Panc1 (cell line): Measurements from ENCODE around the gene NTRK1. TPM values are rescaled to one million over a fixed set of nuclear protein-coding genes. Genes with fewer than 3 reads are reported as not detected.

Experiments used
- ATAC-seq: fragments of 200-7000 bp; cut with Tn5 transposase; 2 replicates; pipeline ENCODE4 v1.9.1; 2020; ENCODE audit warnings: mild to moderate bottlenecking, moderate library complexity
- BruUV-seq: library from RNA; stranded (reverse); fragments of 400-500 nt; replicated peaks from 2 replicates; lab custom pipeline; 2021; lab: Mats Ljungman, UMichigan
- CTCF ChIA-PET: fragments of 300-600 bp; sonication (Branson Sonifier 250); formaldehyde crosslinking; loops from one replicate; lab custom pipeline; 2022; ENCODE audit warnings: antibody characterized with exemption; lab: Charles Lee
- POLR2A ChIA-PET: fragments of 300-600 bp; sonication (Branson Sonifier 250); formaldehyde crosslinking; loops from one replicate; lab custom pipeline; 2022; ENCODE audit warnings: antibody characterized with exemption; lab: Charles Lee
- DNase-seq: peaks from one replicate; pipeline ENCODE4 v3.0.0-alpha.2; 2010; ENCODE audit warnings: low read depth, low spot score
- H3K27ac ChIP-seq: 2 replicates; pipeline ENCODE4 v1.5.1; 2011; ENCODE audit warnings: mild to moderate bottlenecking, low read length, inconsistent platforms
- H3K27me3 ChIP-seq: fragments of 200-500 bp; sonication (Bioruptor generic); 2 replicates; pipeline ENCODE4 v1.6.0; 2014; ENCODE audit warnings: low read length, inconsistent platforms; ENCODE audit not compliant: control insufficient read depth, insufficient read depth
- H3K36me3 ChIP-seq: fragments of 200-500 bp; sonication (Bioruptor generic); 2 replicates; pipeline ENCODE4 v1.5.1; 2014; ENCODE audit warnings: inconsistent platforms, mild to moderate bottlenecking, low read length, moderate library complexity; ENCODE audit not compliant: control insufficient read depth, insufficient read depth
- H3K4me1 ChIP-seq: 2 replicates; pipeline ENCODE4 v1.5.1; 2011; ENCODE audit warnings: inconsistent platforms, mild to moderate bottlenecking, low read length, moderate library complexity; ENCODE audit not compliant: control insufficient read depth, insufficient read depth
- H3K4me3 ChIP-seq, 2 experiments: 2 replicates each; pipeline ENCODE4 v1.5.1; 2011 to 2012; ENCODE audit warnings: low read depth in 2 of 2, low read length in 2 of 2, mild to moderate bottlenecking in 2 of 2, inconsistent platforms in 1 of 2, moderate library complexity in 1 of 2
- H3K9me3 ChIP-seq: fragments of 200-500 bp; sonication (Bioruptor generic); 2 replicates; pipeline ENCODE4 v1.5.1; 2014; ENCODE audit warnings: low read depth, mild to moderate bottlenecking, inconsistent platforms, low read length, moderate library complexity; ENCODE audit not compliant: control insufficient read depth, insufficient read depth
- POLR2AphosphoS5 ChIP-seq: IDR thresholded peaks from 2 replicates; pipeline ENCODE4 v1.6.1; 2012; ENCODE audit warnings: mild to moderate bottlenecking, low read depth, low read length, moderate library complexity
- SIN3A ChIP-seq: IDR thresholded peaks from 2 replicates; pipeline ENCODE4 v1.6.1; 2012; ENCODE audit warnings: low read depth, mild to moderate bottlenecking, low read length, moderate library complexity, borderline replicate concordance; ENCODE audit not compliant: insufficient read depth
- TCF7L2 ChIP-seq: IDR thresholded peaks from 2 replicates; pipeline ENCODE4 v1.6.1; 2011; ENCODE audit warnings: mild to moderate bottlenecking, low read depth, low read length, inconsistent platforms
- in situ Hi-C: cut with HindIII; loops from 2 replicates; pipeline ENCODE4 v1.10.0; 2016; ENCODE audit warnings: low sequenced_read_pairs, low pct_unique_long_range_greater_than_20kb
- intact Hi-C: fragments of 100-400 bp; cut with micrococcal nuclease; formaldehyde crosslinking; loops from one replicate; pipeline ENCODE4 v1.10.0; 2022; ENCODE audit not compliant: unreplicated experiment
- total RNA-seq: library from RNA; stranded (reverse); gene quantifications from one replicate; pipeline ENCODE4 v1.2.1, GENCODE V29; 2021; ENCODE audit not compliant: unreplicated experiment
- TF ChIP-seq, protein P1 (sequence below): fragments of 450-650 bp; IDR thresholded peaks from 2 replicates; pipeline ENCODE4 v1.5.1; 2017; ENCODE audit warnings: mild to moderate bottlenecking
- TF ChIP-seq, protein P2 (sequence below), 2 experiments: IDR thresholded peaks; 2 replicates each; pipeline ENCODE4 v1.6.1; 2011 to 2012; ENCODE audit warnings: low read depth in 2 of 2, control low read depth in 1 of 2, low read length in 1 of 2, mild to moderate bottlenecking in 1 of 2, moderate library complexity in 1 of 2; ENCODE audit not compliant: insufficient read depth in 1 of 2

Gene NTRK1
- total RNA-seq, 1 experiment from 2014 or later, result 0.21 TPM

DNA sequence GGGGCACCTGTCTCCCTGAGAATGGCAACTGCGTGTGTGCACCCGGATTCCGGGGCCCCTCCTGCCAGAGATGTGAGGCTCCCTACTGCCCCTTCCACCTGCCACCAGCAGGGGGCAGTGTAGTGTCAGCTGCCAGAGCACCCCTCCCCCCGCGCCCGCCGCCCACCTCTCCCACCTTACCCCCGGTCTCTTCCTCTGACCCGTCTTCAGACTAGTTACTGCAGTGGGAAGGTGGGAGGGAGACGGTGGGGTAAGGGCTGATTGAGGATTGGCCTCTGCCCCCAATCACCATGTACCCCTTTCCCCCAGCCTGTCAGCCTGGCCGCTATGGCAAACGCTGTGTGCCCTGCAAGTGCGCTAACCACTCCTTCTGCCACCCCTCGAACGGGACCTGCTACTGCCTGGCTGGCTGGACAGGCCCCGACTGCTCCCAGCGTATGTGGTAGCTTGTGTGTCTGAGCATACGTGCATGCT, 49.7 kb downstream of the NTRK1 start:
- H3K36me3 ChIP-seq, result no peaks in the 10 kb centered on the region
- H3K27me3 ChIP-seq, result no peaks in the 10 kb centered on the region
- CTCF ChIA-PET, result interaction anchor here (1.0 kb wide), 1 partner anchor 194 kb away, joined by 3 read pairs; no protein-coding TSS in a partner anchor
- H3K4me3 ChIP-seq, result no peak overlapping the region
- peaks cover 11% of the 10 kb centered on the region for H3K4me1 ChIP-seq
- no peak overlapping the region for H3K27ac ChIP-seq
- no peak for TF ChIP-seq TCF7L2
- TF ChIP-seq, protein P1, sequence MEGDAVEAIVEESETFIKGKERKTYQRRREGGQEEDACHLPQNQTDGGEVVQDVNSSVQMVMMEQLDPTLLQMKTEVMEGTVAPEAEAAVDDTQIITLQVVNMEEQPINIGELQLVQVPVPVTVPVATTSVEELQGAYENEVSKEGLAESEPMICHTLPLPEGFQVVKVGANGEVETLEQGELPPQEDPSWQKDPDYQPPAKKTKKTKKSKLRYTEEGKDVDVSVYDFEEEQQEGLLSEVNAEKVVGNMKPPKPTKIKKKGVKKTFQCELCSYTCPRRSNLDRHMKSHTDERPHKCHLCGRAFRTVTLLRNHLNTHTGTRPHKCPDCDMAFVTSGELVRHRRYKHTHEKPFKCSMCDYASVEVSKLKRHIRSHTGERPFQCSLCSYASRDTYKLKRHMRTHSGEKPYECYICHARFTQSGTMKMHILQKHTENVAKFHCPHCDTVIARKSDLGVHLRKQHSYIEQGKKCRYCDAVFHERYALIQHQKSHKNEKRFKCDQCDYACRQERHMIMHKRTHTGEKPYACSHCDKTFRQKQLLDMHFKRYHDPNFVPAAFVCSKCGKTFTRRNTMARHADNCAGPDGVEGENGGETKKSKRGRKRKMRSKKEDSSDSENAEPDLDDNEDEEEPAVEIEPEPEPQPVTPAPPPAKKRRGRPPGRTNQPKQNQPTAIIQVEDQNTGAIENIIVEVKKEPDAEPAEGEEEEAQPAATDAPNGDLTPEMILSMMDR, result peak; percentile 97
- TF ChIP-seq POLR2AphosphoS5, result no peak
- in situ Hi-C loops (no loop called here), intact Hi-C loops (no loop called here)
- DNase-seq, result no peak
- ATAC-seq, result peak; percentile 52; the same call in 1 of the 2 replicates
- no TSS peak for BruUV-seq
- H3K9me3 ChIP-seq, result no peaks in the 10 kb centered on the region
- POLR2A ChIA-PET, result no interaction called here

- H3K9me3 ChIP-seq, result no peaks in the 10 kb centered on the region
- H3K36me3 ChIP-seq, result no peaks in the 10 kb centered on the region
- ChIA-PET POLR2A (no interaction called here), CTCF (interaction anchor here (0.6 to 0.7 kb wide), 2 partner anchors 16 to 221 kb away, joined by 3 read pairs; no protein-coding TSS in a partner anchor)
- H3K4me1 ChIP-seq, result peaks cover 11% of the 10 kb centered on the region
- intact Hi-C loops (no loop called here), in situ Hi-C loops (no loop called here)
- H3K27ac ChIP-seq, result no peak overlapping the region
- ATAC-seq (no peak), DNase-seq (no peak)
- no peaks in the 10 kb centered on the region for H3K27me3 ChIP-seq
- no peak overlapping the region for H3K4me3 ChIP-seq
- no TSS peak for BruUV-seq
- TF ChIP-seq, protein P1, result no peak
- TF ChIP-seq POLR2AphosphoS5 (no peak), SIN3A (no peak), TCF7L2 (no peak)
- TF ChIP-seq, protein P2, sequence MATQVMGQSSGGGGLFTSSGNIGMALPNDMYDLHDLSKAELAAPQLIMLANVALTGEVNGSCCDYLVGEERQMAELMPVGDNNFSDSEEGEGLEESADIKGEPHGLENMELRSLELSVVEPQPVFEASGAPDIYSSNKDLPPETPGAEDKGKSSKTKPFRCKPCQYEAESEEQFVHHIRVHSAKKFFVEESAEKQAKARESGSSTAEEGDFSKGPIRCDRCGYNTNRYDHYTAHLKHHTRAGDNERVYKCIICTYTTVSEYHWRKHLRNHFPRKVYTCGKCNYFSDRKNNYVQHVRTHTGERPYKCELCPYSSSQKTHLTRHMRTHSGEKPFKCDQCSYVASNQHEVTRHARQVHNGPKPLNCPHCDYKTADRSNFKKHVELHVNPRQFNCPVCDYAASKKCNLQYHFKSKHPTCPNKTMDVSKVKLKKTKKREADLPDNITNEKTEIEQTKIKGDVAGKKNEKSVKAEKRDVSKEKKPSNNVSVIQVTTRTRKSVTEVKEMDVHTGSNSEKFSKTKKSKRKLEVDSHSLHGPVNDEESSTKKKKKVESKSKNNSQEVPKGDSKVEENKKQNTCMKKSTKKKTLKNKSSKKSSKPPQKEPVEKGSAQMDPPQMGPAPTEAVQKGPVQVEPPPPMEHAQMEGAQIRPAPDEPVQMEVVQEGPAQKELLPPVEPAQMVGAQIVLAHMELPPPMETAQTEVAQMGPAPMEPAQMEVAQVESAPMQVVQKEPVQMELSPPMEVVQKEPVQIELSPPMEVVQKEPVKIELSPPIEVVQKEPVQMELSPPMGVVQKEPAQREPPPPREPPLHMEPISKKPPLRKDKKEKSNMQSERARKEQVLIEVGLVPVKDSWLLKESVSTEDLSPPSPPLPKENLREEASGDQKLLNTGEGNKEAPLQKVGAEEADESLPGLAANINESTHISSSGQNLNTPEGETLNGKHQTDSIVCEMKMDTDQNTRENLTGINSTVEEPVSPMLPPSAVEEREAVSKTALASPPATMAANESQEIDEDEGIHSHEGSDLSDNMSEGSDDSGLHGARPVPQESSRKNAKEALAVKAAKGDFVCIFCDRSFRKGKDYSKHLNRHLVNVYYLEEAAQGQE (IDR thresholded peaks at IDR 0.05; ENCODE audit: insufficient read depth in 1 of 2, low read depth in 2 of 2, low read length in 1 of 2), result no peak
These were observed 51.1 kb downstream of the NTRK1 start for GRCh38 chr1:156911577-156912298.
